HEK293 (cell line): ENCODE data around the gene CDKN2AIP.

Source experiments
- FEZF1 ChIP-seq: fragments of 450-650 bp; formaldehyde crosslinking; IDR thresholded peaks from 2 replicates; pipeline ENCODE4 v1.5.1; 2016; ENCODE audit warnings: missing biosample characterization, missing genetic modification characterization
- SETDB1 ChIP-seq: IDR thresholded peaks from one replicate; pipeline ENCODE4 v1.6.1; 2017; ENCODE audit warnings: mild to moderate bottlenecking, low read length, moderate library complexity, mixed read lengths; ENCODE audit not compliant: insufficient read length
- SP7 ChIP-seq: fragments of 450-650 bp; formaldehyde crosslinking; IDR thresholded peaks from 2 replicates; pipeline ENCODE4 v1.5.1; 2016; ENCODE audit warnings: missing biosample characterization, missing genetic modification characterization
- WT1 ChIP-seq: fragments of 450-650 bp; formaldehyde crosslinking; IDR thresholded peaks from 2 replicates; pipeline ENCODE4 v1.5.1; 2016; ENCODE audit warnings: missing biosample characterization, missing genetic modification characterization
- YY2 ChIP-seq: fragments of 450-650 bp; formaldehyde crosslinking; IDR thresholded peaks from 2 replicates; pipeline ENCODE4 v1.5.1; 2016; ENCODE audit warnings: missing biosample characterization, missing genetic modification characterization
- ZBTB21 ChIP-seq: fragments of 450-650 bp; formaldehyde crosslinking; IDR thresholded peaks from 2 replicates; pipeline ENCODE4 v1.5.1; 2017; ENCODE audit warnings: missing biosample characterization, missing genetic modification characterization
- ZFP41 ChIP-seq: fragments of 450-650 bp; formaldehyde crosslinking; IDR thresholded peaks from 2 replicates; pipeline ENCODE4 v1.5.1; 2016; ENCODE audit warnings: missing biosample characterization, missing genetic modification characterization, borderline replicate concordance
- ZNF132 ChIP-seq: fragments of 450-650 bp; formaldehyde crosslinking; IDR thresholded peaks from 2 replicates; pipeline ENCODE4 v1.5.1; 2017; ENCODE audit warnings: missing biosample characterization, missing genetic modification characterization, borderline replicate concordance
- ZNF169 ChIP-seq: fragments of 450-650 bp; formaldehyde crosslinking; IDR thresholded peaks from 2 replicates; pipeline ENCODE4 v1.5.1; 2016; ENCODE audit warnings: missing biosample characterization, missing genetic modification characterization
- ZNF24 ChIP-seq: fragments of 450-650 bp; formaldehyde crosslinking; IDR thresholded peaks from 2 replicates; pipeline ENCODE4 v1.5.1; 2016; ENCODE audit warnings: missing biosample characterization, missing genetic modification characterization
- ZNF248 ChIP-seq: fragments of 450-650 bp; formaldehyde crosslinking; IDR thresholded peaks from 2 replicates; pipeline ENCODE4 v1.5.1; 2017; ENCODE audit warnings: missing biosample characterization, missing genetic modification characterization
- ZNF274 ChIP-seq, 2 experiments: fragments of 200-500 bp in 1 of 2; fragments of 450-650 bp in 1 of 2; sonication (Bioruptor generic) in 1 of 2; formaldehyde crosslinking in 1 of 2; IDR thresholded peaks; 2 replicates each; pipeline versions ENCODE4 v1.5.1 to v1.6.1; 2014 to 2016; ENCODE audit warnings: borderline replicate concordance in 1 of 2, inconsistent platforms in 1 of 2, low read length in 1 of 2, missing biosample characterization in 1 of 2, missing genetic modification characterization in 1 of 2
- ZNF350 ChIP-seq: fragments of 450-650 bp; formaldehyde crosslinking; IDR thresholded peaks from 2 replicates; pipeline ENCODE4 v1.5.0; 2017; ENCODE audit warnings: missing biosample characterization, mild to moderate bottlenecking, missing genetic modification characterization
- ZNF394 ChIP-seq: fragments of 450-650 bp; formaldehyde crosslinking; IDR thresholded peaks from 2 replicates; pipeline ENCODE4 v1.5.1; 2016; ENCODE audit warnings: missing biosample characterization, missing genetic modification characterization, mild to moderate bottlenecking, moderate library complexity, borderline replicate concordance
- ZNF416 ChIP-seq: fragments of 450-650 bp; formaldehyde crosslinking; IDR thresholded peaks from 2 replicates; pipeline ENCODE4 v1.5.1; 2016; ENCODE audit warnings: missing biosample characterization, missing genetic modification characterization
- ZNF433 ChIP-seq: fragments of 450-650 bp; formaldehyde crosslinking; IDR thresholded peaks from 2 replicates; pipeline ENCODE4 v1.5.1; 2016; ENCODE audit warnings: missing biosample characterization, missing genetic modification characterization, low read depth
- ZNF473 ChIP-seq: fragments of 450-650 bp; formaldehyde crosslinking; IDR thresholded peaks from 2 replicates; pipeline ENCODE4 v1.5.1; 2017; ENCODE audit warnings: missing biosample characterization, missing genetic modification characterization
- ZNF558 ChIP-seq: fragments of 450-650 bp; formaldehyde crosslinking; IDR thresholded peaks from 2 replicates; pipeline ENCODE4 v1.5.1; 2016; ENCODE audit warnings: missing biosample characterization, missing genetic modification characterization
- ZNF670 ChIP-seq: fragments of 450-650 bp; formaldehyde crosslinking; IDR thresholded peaks from 2 replicates; pipeline ENCODE4 v1.5.1; 2016; ENCODE audit warnings: missing biosample characterization, missing genetic modification characterization, low read depth
- ZNF76 ChIP-seq: fragments of 450-650 bp; formaldehyde crosslinking; IDR thresholded peaks from 2 replicates; pipeline ENCODE4; 2016; ENCODE audit warnings: low read depth, missing biosample characterization, missing genetic modification characterization, borderline replicate concordance
- ZSCAN23 ChIP-seq: fragments of 450-650 bp; formaldehyde crosslinking; IDR thresholded peaks from 2 replicates; pipeline ENCODE4 v1.5.1; 2016; ENCODE audit warnings: missing biosample characterization, missing genetic modification characterization
- TF ChIP-seq, protein P1 (sequence below): IDR thresholded peaks from 2 replicates; pipeline ENCODE4 v1.6.1; 2011; ENCODE audit warnings: mild to moderate bottlenecking, low read depth, low read length, borderline replicate concordance
- TF ChIP-seq, protein P2 (sequence below): fragments of 450-650 bp; formaldehyde crosslinking; IDR thresholded peaks from 2 replicates; pipeline ENCODE4 v1.5.1; 2017; ENCODE audit warnings: missing biosample characterization, missing genetic modification characterization
- TF ChIP-seq, protein P3 (sequence below): fragments of 450-650 bp; formaldehyde crosslinking; conservative IDR thresholded peaks from 2 replicates; pipeline ENCODE4 v1.5.1; 2016; ENCODE audit warnings: low read depth, missing biosample characterization, missing genetic modification characterization
- TF ChIP-seq, protein P4 (sequence below): fragments of 450-650 bp; formaldehyde crosslinking; IDR thresholded peaks from 2 replicates; pipeline ENCODE4 v1.5.1; 2016; ENCODE audit warnings: missing biosample characterization, missing genetic modification characterization, borderline replicate concordance
- TF ChIP-seq, protein P5 (sequence below): fragments of 450-650 bp; formaldehyde crosslinking; IDR thresholded peaks from 2 replicates; pipeline ENCODE4 v1.5.1; 2016; ENCODE audit warnings: missing biosample characterization, missing genetic modification characterization

The CDKN2AIP gene

DNA sequence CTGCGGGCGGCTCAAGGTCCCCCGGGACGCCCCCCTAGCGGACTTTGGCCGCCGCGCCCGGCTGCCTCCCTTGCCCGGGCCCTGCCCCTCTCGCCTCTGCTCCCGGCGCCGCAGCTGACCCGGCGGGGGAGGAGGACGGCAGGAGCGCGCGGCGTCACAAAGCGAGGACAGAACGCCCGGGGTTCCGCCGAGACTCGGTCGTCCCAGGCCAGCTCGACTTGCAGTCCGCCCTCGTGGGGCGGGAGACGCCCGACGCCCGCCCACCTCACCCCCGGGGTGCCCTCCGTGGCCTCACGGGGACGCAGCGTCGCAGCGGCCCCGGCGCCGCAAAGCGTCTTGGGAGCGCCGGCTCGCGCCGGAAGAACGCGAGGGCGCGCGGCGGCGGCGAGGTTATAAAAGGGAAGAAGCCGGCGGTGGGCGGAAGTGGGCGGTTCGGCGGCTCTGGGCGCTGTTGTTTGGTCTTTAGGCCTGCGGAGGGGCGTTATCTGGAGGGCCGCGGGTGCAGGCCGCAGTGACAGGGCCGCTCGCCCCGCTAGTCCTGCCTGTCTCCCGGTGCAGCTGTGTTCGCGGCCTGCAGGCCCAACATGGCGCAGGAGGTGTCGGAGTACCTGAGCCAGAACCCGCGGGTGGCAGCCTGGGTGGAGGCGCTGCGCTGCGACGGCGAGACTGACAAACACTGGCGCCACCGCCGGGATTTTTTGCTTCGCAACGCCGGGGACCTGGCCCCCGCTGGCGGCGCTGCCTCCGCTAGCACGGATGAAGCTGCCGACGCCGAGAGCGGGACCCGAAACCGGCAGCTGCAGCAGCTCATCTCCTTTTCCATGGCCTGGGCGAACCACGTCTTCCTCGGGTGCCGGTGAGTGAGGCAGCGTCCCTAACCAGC lies at the start of gene CDKN2AIP (continued):
- TF ChIP-seq ZBTB21 (tag by site-specific recombination) (no peak), ZNF132 (no peak), FEZF1 (tag by site-specific recombination) (no peak), ZNF248 (tag by site-specific recombination) (no peak), ZSCAN23 (tag by site-specific recombination) (no peak), WT1 (tag by site-specific recombination) (no peak), ZNF169 (tag by site-specific recombination) (no peak), ZNF394 (tag by site-specific recombination) (no peak; the same call in 1 of the 2 replicates), SP7 (tag by site-specific recombination) (peak; percentile 34; the same call in 1 of the 2 replicates), ZNF433 (tag by site-specific recombination) (no peak), ZNF473 (tag by site-specific recombination) (no peak), ZNF558 (no peak), ZNF274 (IDR thresholded peaks at IDR 0.05; ENCODE audit: low read length) (no peak), ZNF274 (tag by site-specific recombination; IDR thresholded peaks at IDR 0.05; ENCODE audit: borderline replicate concordance) (no peak), YY2 (tag by site-specific recombination) (no peak), ZFP41 (no peak), ZNF76 (tag by site-specific recombination) (peak; percentile 82), ZNF24 (tag by site-specific recombination) (0 out of 2 replicates have a peak, but pooled peaks have one; percentile 38), SETDB1 (no peak), ZNF416 (no peak), ZNF670 (tag by site-specific recombination) (no peak), ZNF350 (peak; percentile 91)
- TF ChIP-seq, protein P1, sequence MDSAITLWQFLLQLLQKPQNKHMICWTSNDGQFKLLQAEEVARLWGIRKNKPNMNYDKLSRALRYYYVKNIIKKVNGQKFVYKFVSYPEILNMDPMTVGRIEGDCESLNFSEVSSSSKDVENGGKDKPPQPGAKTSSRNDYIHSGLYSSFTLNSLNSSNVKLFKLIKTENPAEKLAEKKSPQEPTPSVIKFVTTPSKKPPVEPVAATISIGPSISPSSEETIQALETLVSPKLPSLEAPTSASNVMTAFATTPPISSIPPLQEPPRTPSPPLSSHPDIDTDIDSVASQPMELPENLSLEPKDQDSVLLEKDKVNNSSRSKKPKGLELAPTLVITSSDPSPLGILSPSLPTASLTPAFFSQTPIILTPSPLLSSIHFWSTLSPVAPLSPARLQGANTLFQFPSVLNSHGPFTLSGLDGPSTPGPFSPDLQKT: peak; percentile 80; the same call in 1 of the 2 replicates
- TF ChIP-seq, protein P2, sequence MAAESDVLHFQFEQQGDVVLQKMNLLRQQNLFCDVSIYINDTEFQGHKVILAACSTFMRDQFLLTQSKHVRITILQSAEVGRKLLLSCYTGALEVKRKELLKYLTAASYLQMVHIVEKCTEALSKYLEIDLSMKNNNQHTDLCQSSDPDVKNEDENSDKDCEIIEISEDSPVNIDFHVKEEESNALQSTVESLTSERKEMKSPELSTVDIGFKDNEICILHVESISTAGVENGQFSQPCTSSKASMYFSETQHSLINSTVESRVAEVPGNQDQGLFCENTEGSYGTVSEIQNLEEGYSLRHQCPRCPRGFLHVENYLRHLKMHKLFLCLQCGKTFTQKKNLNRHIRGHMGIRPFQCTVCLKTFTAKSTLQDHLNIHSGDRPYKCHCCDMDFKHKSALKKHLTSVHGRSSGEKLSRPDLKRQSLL (tag by site-specific recombination): no peak
- TF ChIP-seq, protein P3, sequence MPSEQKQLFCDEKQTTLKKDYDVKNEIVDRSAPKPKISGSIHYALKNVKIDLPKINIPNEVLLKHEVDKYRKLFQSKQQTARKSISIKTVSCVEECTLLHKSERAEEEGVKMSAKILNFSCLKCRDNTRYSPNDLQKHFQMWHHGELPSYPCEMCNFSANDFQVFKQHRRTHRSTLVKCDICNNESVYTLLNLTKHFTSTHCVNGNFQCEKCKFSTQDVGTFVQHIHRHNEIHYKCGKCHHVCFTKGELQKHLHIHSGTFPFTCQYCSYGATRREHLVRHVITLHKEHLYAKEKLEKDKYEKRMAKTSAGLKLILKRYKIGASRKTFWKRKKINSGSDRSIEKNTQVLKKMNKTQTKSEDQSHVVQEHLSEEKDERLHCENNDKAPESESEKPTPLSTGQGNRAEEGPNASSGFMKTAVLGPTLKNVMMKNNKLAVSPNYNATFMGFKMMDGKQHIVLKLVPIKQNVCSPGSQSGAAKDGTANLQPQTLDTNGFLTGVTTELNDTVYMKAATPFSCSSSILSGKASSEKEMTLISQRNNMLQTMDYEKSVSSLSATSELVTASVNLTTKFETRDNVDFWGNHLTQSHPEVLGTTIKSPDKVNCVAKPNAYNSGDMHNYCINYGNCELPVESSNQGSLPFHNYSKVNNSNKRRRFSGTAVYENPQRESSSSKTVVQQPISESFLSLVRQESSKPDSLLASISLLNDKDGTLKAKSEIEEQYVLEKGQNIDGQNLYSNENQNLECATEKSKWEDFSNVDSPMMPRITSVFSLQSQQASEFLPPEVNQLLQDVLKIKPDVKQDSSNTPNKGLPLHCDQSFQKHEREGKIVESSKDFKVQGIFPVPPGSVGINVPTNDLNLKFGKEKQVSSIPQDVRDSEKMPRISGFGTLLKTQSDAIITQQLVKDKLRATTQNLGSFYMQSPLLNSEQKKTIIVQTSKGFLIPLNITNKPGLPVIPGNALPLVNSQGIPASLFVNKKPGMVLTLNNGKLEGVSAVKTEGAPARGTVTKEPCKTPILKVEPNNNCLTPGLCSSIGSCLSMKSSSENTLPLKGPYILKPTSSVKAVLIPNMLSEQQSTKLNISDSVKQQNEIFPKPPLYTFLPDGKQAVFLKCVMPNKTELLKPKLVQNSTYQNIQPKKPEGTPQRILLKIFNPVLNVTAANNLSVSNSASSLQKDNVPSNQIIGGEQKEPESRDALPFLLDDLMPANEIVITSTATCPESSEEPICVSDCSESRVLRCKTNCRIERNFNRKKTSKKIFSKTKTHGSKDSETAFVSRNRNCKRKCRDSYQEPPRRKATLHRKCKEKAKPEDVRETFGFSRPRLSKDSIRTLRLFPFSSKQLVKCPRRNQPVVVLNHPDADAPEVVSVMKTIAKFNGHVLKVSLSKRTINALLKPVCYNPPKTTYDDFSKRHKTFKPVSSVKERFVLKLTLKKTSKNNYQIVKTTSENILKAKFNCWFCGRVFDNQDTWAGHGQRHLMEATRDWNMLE: peak; percentile 25; the same call in 1 of the 2 replicates
- TF ChIP-seq, protein P4, sequence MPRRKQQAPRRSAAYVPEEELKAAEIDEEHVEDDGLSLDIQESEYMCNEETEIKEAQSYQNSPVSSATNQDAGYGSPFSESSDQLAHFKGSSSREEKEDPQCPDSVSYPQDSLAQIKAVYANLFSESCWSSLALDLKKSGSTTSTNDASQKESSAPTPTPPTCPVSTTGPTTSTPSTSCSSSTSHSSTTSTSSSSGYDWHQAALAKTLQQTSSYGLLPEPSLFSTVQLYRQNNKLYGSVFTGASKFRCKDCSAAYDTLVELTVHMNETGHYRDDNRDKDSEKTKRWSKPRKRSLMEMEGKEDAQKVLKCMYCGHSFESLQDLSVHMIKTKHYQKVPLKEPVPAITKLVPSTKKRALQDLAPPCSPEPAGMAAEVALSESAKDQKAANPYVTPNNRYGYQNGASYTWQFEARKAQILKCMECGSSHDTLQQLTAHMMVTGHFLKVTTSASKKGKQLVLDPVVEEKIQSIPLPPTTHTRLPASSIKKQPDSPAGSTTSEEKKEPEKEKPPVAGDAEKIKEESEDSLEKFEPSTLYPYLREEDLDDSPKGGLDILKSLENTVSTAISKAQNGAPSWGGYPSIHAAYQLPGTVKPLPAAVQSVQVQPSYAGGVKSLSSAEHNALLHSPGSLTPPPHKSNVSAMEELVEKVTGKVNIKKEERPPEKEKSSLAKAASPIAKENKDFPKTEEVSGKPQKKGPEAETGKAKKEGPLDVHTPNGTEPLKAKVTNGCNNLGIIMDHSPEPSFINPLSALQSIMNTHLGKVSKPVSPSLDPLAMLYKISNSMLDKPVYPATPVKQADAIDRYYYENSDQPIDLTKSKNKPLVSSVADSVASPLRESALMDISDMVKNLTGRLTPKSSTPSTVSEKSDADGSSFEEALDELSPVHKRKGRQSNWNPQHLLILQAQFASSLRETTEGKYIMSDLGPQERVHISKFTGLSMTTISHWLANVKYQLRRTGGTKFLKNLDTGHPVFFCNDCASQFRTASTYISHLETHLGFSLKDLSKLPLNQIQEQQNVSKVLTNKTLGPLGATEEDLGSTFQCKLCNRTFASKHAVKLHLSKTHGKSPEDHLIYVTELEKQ (tag by site-specific recombination): no peak
- TF ChIP-seq, protein P5, sequence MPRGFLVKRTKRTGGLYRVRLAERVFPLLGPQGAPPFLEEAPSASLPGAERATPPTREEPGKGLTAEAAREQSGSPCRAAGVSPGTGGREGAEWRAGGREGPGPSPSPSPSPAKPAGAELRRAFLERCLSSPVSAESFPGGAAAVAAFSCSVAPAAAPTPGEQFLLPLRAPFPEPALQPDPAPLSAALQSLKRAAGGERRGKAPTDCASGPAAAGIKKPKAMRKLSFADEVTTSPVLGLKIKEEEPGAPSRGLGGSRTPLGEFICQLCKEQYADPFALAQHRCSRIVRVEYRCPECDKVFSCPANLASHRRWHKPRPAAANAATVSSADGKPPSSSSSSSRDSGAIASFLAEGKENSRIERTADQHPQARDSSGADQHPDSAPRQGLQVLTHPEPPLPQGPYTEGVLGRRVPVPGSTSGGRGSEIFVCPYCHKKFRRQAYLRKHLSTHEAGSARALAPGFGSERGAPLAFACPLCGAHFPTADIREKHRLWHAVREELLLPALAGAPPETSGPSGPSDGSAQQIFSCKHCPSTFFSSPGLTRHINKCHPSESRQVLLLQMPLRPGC (tag by site-specific recombination): 0 out of 2 replicates have a peak, but pooled peaks have one; percentile 39
